ENCODE results near the gene EIF4G1.

EIF4G1 gene

DNA sequence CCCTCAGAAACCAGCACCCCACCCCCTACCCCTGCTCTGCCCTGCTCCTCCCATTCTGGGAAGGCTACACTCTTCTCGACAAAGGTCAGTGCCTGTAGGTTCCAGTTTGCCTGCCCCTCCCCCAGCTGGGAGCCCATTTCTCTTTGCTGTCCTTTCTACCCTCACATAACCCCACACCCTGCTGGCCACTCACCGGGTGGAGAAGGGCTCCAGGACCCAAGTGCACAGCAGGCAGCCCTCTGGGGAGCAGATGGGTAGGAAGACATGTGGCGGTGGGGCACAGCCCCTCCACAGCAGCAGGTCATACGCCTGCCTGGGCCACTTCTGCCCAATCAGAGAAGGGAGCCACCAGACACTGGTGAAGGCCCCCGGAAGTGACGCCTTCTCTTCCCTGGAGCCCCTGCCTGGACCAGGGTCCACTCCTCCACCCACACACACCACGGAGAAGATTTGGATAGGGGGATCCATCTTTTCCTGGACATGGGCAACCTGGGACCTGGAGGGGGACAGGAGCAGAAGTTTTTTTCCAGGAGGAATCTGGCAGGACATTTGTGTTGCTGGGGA lies 63.6 kb downstream of the EIF4G1 start, which contains the start of gene THPO:
Gene THPO, minus strand, starts transcription at position 326 of the 564 bp plus-strand sequence. CDS start 1,948 bp downstream, outside the sequence.
- DNase-seq (ENCODE audit: low read depth): no peak
- H3K4me3 ChIP-seq (ENCODE audit: low read length): no peak within 1 kb of the TSS
- TF ChIP-seq, protein P1, sequence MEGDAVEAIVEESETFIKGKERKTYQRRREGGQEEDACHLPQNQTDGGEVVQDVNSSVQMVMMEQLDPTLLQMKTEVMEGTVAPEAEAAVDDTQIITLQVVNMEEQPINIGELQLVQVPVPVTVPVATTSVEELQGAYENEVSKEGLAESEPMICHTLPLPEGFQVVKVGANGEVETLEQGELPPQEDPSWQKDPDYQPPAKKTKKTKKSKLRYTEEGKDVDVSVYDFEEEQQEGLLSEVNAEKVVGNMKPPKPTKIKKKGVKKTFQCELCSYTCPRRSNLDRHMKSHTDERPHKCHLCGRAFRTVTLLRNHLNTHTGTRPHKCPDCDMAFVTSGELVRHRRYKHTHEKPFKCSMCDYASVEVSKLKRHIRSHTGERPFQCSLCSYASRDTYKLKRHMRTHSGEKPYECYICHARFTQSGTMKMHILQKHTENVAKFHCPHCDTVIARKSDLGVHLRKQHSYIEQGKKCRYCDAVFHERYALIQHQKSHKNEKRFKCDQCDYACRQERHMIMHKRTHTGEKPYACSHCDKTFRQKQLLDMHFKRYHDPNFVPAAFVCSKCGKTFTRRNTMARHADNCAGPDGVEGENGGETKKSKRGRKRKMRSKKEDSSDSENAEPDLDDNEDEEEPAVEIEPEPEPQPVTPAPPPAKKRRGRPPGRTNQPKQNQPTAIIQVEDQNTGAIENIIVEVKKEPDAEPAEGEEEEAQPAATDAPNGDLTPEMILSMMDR (conservative IDR thresholded peaks at IDR 0.05; ENCODE audit: low read depth, low read length): no peak

DNA sequence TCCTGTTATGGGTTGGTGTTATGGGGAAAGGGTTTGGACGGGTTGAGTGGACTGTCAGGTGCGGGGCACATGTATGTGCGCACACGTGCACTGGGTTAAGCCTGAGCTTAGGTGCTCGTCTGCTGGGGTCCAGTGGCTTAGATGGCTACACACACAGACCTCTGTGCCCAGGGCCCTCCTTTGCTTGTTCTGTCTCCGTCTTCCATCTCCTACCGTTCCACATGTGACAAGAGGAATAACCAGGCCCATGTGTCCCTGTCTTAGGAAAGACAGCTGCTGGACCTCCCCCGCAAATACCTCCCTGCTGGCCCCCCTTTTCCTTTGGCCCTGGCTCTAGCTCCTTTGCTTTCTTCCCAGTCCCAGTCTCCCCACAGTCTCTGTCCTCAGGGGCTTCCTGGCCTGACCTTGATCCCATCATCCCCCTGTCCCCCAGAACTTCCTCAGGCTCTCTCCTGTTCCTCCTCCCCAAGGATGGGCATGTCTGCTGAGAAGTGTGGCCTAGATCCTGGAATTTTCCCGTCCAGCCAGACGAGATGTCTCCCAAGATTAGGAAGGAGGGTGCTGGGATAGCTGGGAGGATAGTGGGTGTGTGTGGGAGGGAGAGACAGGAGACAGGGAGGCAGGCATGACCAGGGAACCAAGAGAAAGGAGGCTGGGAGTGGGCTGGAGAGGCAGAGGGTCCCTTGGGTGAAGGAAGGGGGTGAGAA lies 64.4 kb downstream of the EIF4G1 start:
- no peak overlapping the region for H3K4me3 ChIP-seq (ENCODE audit: low read length)
- DNase-seq (ENCODE audit: low read depth): no peak
- TF ChIP-seq, protein P1 (conservative IDR thresholded peaks at IDR 0.05; ENCODE audit: low read depth, low read length): no peak

DNA sequence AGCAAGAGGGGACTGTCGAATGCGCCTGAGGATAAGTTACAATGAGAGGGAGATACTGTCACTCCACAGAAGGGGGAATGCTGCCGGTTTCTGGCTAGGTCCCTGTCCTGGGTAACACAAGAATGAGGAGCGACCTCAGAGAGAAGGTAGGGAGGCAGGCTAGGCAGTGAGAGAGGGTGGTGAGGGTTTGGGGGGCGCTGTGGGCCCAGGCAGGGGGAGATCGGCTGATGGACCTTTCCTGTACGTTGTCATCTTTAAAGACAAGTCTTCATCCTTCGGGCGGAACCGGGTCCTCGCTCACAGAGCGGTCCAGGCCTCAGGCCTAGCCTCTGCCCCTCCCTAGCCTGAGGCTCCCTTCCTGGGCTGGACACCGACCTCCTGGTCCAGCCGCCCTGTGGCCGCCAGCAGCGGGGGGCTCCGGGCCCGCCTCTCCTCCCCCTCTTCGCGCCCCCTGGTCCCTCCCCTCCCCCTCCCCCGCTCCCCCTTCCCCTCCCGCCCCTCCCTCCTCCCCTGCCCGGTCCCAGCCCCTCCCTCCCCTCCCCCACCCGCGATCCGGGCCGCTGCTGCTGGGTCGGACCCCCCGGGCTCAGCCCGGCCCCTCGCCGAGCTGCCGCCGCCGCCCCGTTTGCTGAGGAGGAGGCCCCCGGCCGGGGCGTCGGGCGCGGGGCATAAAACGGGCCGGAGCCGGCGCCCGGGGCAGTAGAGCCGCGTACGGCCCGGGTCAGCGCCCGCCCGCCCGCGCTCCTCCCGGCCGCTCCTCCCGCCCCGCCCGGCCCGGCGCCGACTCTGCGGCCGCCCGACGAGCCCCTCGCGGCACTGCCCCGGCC lies 65.2 kb downstream of the EIF4G1 start, which contains the start of gene CHRD:
Gene CHRD, plus strand, starts transcription at position 697 of the 827 bp plus-strand sequence. CDS start 265 bp downstream, outside the sequence.
- TF ChIP-seq, protein P1 (conservative IDR thresholded peaks at IDR 0.05; ENCODE audit: low read depth, low read length): no peak
- no peak within 1 kb of the TSS for H3K4me3 ChIP-seq (ENCODE audit: low read length)

DNA sequence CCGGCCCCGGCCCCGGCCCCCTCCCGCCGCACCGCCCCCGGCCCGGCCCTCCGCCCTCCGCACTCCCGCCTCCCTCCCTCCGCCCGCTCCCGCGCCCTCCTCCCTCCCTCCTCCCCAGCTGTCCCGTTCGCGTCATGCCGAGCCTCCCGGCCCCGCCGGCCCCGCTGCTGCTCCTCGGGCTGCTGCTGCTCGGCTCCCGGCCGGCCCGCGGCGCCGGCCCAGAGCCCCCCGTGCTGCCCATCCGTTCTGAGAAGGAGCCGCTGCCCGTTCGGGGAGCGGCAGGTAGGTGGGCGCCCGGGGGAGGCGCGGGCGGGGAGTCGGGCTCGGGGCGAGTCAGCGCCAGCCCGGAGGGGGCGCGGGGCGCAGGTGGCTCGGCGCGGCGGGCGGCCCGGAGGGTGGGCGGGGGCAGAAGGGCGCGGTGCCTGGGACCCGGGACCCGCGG lies 65.8 kb downstream of the EIF4G1 start:
- TF ChIP-seq, protein P1 (conservative IDR thresholded peaks at IDR 0.05; ENCODE audit: low read depth, low read length): no peak
- no peak overlapping the region for H3K4me3 ChIP-seq (ENCODE audit: low read length)
- DNase-seq (ENCODE audit: low read depth): no peak

More for the DNA sequence above, 65.2 kb downstream of the EIF4G1 start, which contains the start of gene CHRD:
- no peak for DNase-seq (ENCODE audit: low read depth)

DNA sequence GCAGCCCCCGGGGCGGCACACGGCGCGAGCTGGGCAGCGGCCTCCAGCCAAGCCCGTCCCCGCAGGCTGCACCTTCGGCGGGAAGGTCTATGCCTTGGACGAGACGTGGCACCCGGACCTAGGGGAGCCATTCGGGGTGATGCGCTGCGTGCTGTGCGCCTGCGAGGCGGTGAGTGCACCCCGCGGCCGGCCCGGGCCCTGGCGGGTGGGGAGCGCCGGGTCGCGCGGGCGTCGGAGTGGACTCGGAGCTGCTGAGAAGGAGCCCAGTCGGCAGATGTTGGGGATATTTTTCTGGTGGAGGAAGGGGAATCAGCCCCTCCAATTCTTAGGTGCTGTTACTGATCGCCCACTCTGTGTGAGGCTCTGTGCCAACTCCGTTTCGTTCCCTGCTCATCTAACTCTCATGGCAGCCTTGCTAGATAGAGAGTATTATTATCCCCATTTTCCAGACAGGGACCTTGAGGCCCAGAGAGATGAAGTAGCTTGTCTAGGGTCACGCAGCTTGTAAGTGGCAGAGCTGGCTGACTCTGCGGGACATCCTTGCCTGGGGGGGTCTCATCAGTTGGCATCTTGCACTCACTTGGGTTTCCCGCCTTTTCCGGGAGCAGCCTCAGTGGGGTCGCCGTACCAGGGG lies 66.3 kb downstream of the EIF4G1 start:
- no peak overlapping the region for H3K4me3 ChIP-seq (ENCODE audit: low read length)
- no peak for DNase-seq (ENCODE audit: low read depth)
- TF ChIP-seq, protein P1 (conservative IDR thresholded peaks at IDR 0.05; ENCODE audit: low read depth, low read length): no peak

DNA sequence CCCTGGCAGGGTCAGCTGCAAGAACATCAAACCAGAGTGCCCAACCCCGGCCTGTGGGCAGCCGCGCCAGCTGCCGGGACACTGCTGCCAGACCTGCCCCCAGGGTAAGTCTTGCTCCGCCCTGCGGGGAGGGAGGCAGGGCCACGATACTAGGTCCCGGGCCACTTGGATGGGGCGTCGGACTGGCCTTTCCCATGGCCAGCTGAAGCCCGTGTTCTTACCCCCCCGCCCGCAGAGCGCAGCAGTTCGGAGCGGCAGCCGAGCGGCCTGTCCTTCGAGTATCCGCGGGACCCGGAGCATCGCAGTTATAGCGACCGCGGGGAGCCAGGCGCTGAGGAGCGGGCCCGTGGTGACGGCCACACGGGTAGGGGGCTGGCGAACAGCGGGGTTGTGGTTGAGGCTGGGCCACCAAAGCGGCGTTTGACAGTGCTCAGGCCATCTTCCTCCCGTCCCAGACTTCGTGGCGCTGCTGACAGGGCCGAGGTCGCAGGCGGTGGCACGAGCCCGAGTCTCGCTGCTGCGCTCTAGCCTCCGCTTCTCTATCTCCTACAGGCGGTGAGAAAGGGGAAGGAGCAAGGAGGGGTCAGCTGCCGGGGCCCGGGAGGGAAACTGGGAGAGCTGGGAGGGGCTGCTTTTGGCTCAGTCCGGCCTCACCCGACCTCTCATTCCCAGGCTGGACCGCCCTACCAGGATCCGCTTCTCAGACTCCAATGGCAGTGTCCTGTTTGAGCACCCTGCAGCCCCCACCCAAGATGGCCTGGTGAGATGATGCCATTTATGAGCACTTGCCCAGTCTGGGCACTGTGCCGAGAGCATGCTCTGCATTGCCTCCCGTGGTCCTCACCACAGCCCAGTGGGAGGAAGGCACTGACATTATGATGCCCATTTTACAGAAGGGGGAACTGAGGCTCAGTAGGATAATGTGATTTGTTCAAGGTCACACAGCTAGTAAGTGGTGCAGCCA lies 67.1 kb downstream of the EIF4G1 start:
- TF ChIP-seq, protein P1 (conservative IDR thresholded peaks at IDR 0.05; ENCODE audit: low read depth, low read length): no peak
- no peak overlapping the region for H3K4me3 ChIP-seq (ENCODE audit: low read length)
- DNase-seq (ENCODE audit: low read depth): no peak

All from retinal pigment epithelial cell (primary cell).